AG09309 (cell line): ENCODE data around the gene HSD11B1L.

Experiments
- DNase-seq: peaks from one replicate; pipeline ENCODE4 v3.0.0-alpha.2; 2010; ENCODE audit warnings: low read depth
- H3K4me3 ChIP-seq: 2 replicates; pipeline ENCODE4 v1.5.1; 2011; ENCODE audit warnings: mild to moderate bottlenecking, low read depth, low read length, moderate library complexity; ENCODE audit not compliant: control insufficient read depth
- TF ChIP-seq, protein P1 (sequence below): IDR thresholded peaks from 2 replicates; pipeline ENCODE4 v1.5.1; 2011; ENCODE audit warnings: mild to moderate bottlenecking, low read depth, low read length, inconsistent platforms; ENCODE audit not compliant: insufficient read depth, control insufficient read depth; ENCODE audit errors: missing control alignments

Gene HSD11B1L

DNA sequence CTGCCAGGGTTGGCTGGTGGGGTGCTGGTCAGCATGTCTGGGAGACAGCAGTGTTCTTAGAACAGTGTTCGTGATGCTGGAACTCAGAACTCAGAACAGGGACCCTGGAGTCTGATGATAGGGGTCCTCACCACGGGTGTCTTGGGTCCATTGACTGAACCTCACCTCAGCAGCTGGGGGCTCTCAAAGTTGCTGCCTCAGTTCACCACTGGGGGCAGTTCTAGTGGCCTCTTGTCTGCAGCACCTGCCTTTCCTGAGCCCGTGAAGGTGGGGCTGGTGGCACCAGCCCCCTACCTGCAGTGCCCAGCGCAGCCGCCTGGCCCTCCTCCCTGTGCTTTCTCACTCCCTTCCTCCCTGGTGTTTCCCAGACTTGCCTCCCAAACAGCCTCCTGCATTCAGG, 29.5 kb upstream of the HSD11B1L start:
- TF ChIP-seq, protein P1, sequence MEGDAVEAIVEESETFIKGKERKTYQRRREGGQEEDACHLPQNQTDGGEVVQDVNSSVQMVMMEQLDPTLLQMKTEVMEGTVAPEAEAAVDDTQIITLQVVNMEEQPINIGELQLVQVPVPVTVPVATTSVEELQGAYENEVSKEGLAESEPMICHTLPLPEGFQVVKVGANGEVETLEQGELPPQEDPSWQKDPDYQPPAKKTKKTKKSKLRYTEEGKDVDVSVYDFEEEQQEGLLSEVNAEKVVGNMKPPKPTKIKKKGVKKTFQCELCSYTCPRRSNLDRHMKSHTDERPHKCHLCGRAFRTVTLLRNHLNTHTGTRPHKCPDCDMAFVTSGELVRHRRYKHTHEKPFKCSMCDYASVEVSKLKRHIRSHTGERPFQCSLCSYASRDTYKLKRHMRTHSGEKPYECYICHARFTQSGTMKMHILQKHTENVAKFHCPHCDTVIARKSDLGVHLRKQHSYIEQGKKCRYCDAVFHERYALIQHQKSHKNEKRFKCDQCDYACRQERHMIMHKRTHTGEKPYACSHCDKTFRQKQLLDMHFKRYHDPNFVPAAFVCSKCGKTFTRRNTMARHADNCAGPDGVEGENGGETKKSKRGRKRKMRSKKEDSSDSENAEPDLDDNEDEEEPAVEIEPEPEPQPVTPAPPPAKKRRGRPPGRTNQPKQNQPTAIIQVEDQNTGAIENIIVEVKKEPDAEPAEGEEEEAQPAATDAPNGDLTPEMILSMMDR, result no peak
- DNase-seq, result no peak

DNA sequence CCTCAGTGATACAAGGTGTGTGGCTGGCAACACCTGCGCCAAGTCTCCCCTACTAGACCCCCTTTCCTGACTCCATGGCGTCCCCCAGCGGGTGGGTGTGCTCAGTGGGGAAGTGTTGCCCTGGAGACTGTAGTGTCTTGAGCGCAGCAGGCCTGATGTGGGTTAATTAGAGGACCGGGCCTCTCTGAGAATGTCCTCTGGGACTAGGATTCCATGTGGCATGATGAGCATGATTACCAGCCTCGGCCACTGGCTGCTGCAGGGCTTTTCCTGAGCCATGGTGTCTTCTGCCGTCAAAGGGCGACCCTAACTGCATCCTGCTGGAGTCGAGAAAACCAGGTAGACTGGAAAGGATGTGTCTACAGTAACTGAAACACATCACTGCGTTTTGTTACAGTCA, 28.6 kb upstream of the HSD11B1L start:
- DNase-seq, result no peak
- H3K4me3 ChIP-seq, result no peak overlapping the region
- TF ChIP-seq, protein P1, result no peak

More for the DNA sequence above, 29.5 kb upstream of the HSD11B1L start:
- H3K4me3 ChIP-seq, result no peak overlapping the region

DNA sequence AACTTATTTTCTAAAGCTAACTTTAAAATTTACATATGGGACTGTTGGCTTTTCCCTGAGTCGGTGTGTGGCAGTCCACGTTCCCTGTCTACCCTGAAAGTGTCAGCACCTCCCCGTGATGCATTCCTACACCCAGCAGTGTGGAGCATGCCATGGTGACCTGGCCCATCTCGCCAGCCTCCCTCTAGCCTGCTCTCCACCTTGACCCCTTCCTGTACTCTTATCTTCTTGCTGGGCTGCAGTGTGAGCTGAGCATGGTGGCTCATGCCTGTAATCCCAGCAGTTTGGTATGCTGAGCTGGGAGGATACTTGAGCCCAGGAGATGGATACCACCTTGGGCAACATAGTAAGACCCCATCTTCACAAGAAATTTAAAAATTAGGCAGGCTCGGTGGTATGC, 25.9 kb upstream of the HSD11B1L start:
- TF ChIP-seq, protein P1, result no peak
- no peak overlapping the region for H3K4me3 ChIP-seq
- DNase-seq, result no peak

DNA sequence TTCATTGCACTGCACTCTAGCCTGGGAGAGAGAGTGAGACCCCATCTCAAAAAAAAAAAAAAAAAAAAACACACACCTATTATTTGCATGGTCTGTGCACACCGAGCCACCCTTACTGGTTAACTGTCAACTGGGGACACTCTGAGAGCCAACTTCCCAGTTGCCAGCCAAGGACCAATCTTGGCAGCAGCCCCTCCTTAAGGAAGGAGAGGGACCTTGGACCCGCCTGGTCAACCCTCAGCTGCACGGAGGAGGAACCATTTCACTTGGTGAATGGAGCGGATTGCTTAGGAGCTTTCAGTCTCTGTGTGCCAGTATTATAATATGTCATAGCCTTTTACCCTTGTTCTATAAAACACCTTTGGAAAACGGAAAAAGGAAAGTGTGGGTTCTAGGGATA, 25.4 kb upstream of the HSD11B1L start:
- H3K4me3 ChIP-seq, result no peak overlapping the region
- DNase-seq, result no peak
- TF ChIP-seq, protein P1, result no peak

DNA sequence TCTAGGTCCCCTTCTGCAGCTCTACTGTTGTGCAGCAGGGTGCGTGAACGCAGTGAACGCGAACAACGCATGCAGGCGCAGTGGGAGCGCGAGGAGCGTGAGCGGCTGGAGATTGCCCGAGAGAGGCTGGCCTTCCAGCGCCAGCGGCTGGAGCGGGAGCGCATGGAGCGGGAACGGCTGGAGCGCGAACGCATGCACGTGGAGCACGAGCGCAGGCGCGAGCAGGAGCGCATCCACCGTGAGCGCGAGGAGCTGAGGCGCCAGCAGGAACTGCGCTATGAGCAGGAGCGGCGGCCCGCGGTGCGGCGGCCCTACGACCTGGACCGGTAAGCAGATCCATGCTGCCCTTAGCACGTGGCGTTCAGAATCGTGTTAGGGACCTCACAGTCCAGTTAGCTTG, 19.3 kb upstream of the HSD11B1L start:
- no peak for DNase-seq
- TF ChIP-seq, protein P1, result no peak
- H3K4me3 ChIP-seq, result no peak overlapping the region

DNA sequence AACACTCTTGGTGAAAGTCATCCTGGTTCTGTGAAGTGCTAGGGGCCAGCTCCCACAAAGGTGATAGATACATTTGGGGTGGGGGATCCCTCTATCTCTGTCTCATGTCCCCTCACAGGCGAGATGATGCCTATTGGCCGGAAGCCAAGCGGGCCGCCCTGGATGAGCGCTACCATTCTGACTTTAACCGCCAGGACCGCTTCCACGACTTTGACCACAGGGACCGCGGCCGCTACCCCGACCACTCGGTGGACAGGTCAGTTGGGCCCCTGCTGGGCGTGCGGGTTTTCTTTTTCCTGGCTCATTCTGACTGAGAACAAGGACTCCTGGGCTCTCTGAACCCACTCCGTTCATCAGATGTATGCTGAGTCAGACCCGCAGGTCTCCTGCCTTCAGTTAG, 16.9 kb upstream of the HSD11B1L start:
- no peak for DNase-seq
- TF ChIP-seq, protein P1, result no peak
- H3K4me3 ChIP-seq, result no peak overlapping the region

DNA sequence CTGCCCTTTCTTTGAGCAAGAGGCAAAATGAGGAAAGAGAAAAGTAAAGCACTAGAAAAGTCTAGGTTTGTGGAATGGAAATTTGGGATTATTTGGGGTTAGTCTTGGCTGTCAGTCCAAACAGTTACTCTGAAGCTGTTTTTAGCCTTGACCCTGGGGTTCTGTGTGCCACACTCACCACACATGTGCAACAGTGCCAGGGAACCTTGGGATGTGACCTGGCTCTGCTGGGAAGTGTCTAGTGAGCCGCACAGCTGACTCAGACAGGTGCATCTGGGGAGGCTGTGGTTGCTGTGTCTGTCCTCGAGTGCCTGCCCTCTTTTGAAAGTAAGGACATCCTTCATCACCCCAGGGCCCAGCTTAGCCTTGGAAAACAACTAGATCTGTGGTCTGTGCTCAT, 16.3 kb upstream of the HSD11B1L start:
- no peak for DNase-seq
- no peak overlapping the region for H3K4me3 ChIP-seq
- TF ChIP-seq, protein P1, result no peak
